GM23338 (cell line): Measurements from ENCODE around the gene LPP. TPM values are rescaled to one million over a fixed set of nuclear protein-coding genes. Genes with fewer than 3 reads are reported as not detected.
A peak's percentile ranks its signal among the peaks of the same experiment; 100 is the strongest.

Source experiments
- ATAC-seq: fragments of 200-7000 bp; cut with Tn5 transposase; 3 replicates; pipeline ENCODE4 v1.9.1; 2020
- DNase-seq: peaks from one replicate; pipeline ENCODE4 v3.0.0-alpha.2; 2015; ENCODE audit warnings: low spot score
- H2AFZ ChIP-seq: fragments of 200-600 bp; sonication (generic); 2 replicates; pipeline ENCODE4 v1.8.0; 2016; ENCODE audit warnings: antibody characterized with exemption, mild to moderate bottlenecking, moderate library complexity
- H3F3A ChIP-seq: fragments of 200-600 bp; sonication (generic); replicated peaks from 2 replicates; pipeline ENCODE4 v1.8.0; 2017; ENCODE audit warnings: antibody characterized with exemption, mixed run types, low read depth
- H3K27ac ChIP-seq: fragments of 200-600 bp; sonication (generic); 2 replicates; pipeline ENCODE4 v1.6.1; 2016; ENCODE audit warnings: low read depth
- H3K27me3 ChIP-seq: fragments of 200-600 bp; sonication (generic); 2 replicates; pipeline ENCODE4 v1.8.0; 2016; ENCODE audit warnings: mild to moderate bottlenecking, mixed run types, moderate library complexity; ENCODE audit not compliant: insufficient read depth
- H3K36me3 ChIP-seq: fragments of 200-600 bp; sonication (generic); 2 replicates; pipeline ENCODE4 v1.8.0; 2016; ENCODE audit warnings: mild to moderate bottlenecking; ENCODE audit not compliant: insufficient read depth
- H3K4me1 ChIP-seq: fragments of 200-600 bp; sonication (generic); 2 replicates; pipeline ENCODE4 v1.8.0; 2016; ENCODE audit warnings: mild to moderate bottlenecking, moderate library complexity; ENCODE audit not compliant: insufficient read depth
- H3K4me2 ChIP-seq: fragments of 200-600 bp; sonication (generic); 2 replicates; pipeline ENCODE4 v1.7.1; 2017; ENCODE audit warnings: mixed run types
- H3K4me3 ChIP-seq: fragments of 200-600 bp; sonication (generic); 2 replicates; pipeline ENCODE4 v1.6.1; 2016; ENCODE audit warnings: mixed run types
- H3K79me2 ChIP-seq: fragments of 200-600 bp; sonication (generic); replicated peaks from 2 replicates; pipeline ENCODE4 v1.8.0; 2017; ENCODE audit warnings: mild to moderate bottlenecking; ENCODE audit not compliant: insufficient read depth
- H3K9me2 ChIP-seq: fragments of 200-600 bp; sonication (generic); 2 replicates; pipeline ENCODE4 v1.8.0; 2017; ENCODE audit not compliant: insufficient read depth
- H4K20me1 ChIP-seq: fragments of 200-600 bp; sonication (generic); replicated peaks from 2 replicates; pipeline ENCODE4 v1.8.0; 2017; ENCODE audit warnings: mild to moderate bottlenecking; ENCODE audit not compliant: insufficient read depth
- H3K27ac Mint-ChIP-seq: 2 replicates; pipeline ENCODE4 v1.8.0; 2020; ENCODE audit warnings: inconsistent platforms, mild to moderate bottlenecking, moderate library complexity, mixed read lengths
- H3K27me3 Mint-ChIP-seq: 3 replicates; pipeline ENCODE4 v1.8.0; 2022; ENCODE audit warnings: low read depth, mild to moderate bottlenecking, moderate library complexity, mixed read lengths, inconsistent platforms; ENCODE audit not compliant: insufficient read depth, poor library complexity
- H3K36me3 Mint-ChIP-seq: 3 replicates; pipeline ENCODE4 v1.8.0; 2021; ENCODE audit warnings: low read depth, mild to moderate bottlenecking, inconsistent platforms, moderate library complexity, mixed read lengths
- H3K4me1 Mint-ChIP-seq: 3 replicates; pipeline ENCODE4 v1.8.0; 2020; ENCODE audit warnings: mild to moderate bottlenecking, inconsistent platforms, mixed read lengths
- H3K4me3 Mint-ChIP-seq: 3 replicates; pipeline ENCODE4 v1.8.0; 2021; ENCODE audit warnings: moderate library complexity, mild to moderate bottlenecking, inconsistent platforms, mixed read lengths
- H3K9me3 Mint-ChIP-seq: 3 replicates; pipeline ENCODE4 v1.8.0; 2020; ENCODE audit warnings: moderate library complexity, mild to moderate bottlenecking, inconsistent platforms, mixed read lengths
- CREB1 ChIP-seq: fragments of 250-450 bp; sonication (Bioruptor Pico); IDR thresholded peaks from 2 replicates; pipeline ENCODE4 v1.5.0; 2020; ENCODE audit warnings: low read depth, mild to moderate bottlenecking, moderate library complexity
- CTCF ChIP-seq, 2 experiments: fragments of 200-600 bp in 1 of 2; sonication (generic) in 1 of 2; conservative IDR thresholded peaks; 2 replicates each; pipeline versions ENCODE4 v1.5.1 to v1.6.1; 2016 to 2017; ENCODE audit warnings: antibody characterized with exemption in 2 of 2, low read depth in 2 of 2, mild to moderate bottlenecking in 2 of 2, moderate library complexity in 1 of 2
- ETS1 ChIP-seq: IDR thresholded peaks from 2 replicates; pipeline ENCODE4 v1.6.1; 2016; ENCODE audit warnings: antibody characterized with exemption
- EZH2 ChIP-seq: fragments of 200-600 bp; sonication (generic); IDR thresholded peaks from one replicate; pipeline ENCODE4 v1.8.0; 2017; ENCODE audit warnings: antibody characterized with exemption, mild to moderate bottlenecking, low read depth; ENCODE audit not compliant: unreplicated experiment
- EZH2phosphoT487 ChIP-seq: fragments of 200-600 bp; sonication (generic); IDR thresholded peaks from one replicate; pipeline ENCODE4 v1.8.1; 2018; ENCODE audit warnings: antibody characterized with exemption; ENCODE audit not compliant: unreplicated experiment
- JUNB ChIP-seq: IDR thresholded peaks from one replicate; pipeline ENCODE4 v1.6.1; 2016; ENCODE audit warnings: antibody characterized with exemption; ENCODE audit not compliant: unreplicated experiment
- NANOG ChIP-seq: IDR thresholded peaks from 2 replicates; pipeline ENCODE4 v1.6.1; 2016; ENCODE audit warnings: antibody characterized with exemption, borderline replicate concordance
- POLR2AphosphoS5 ChIP-seq: IDR thresholded peaks from 2 replicates; pipeline ENCODE4 v1.6.1; 2016; ENCODE audit warnings: antibody characterized with exemption, low read depth
- REST ChIP-seq: IDR thresholded peaks from one replicate; pipeline ENCODE4 v1.6.1; 2018; ENCODE audit warnings: antibody characterized with exemption; ENCODE audit not compliant: unreplicated experiment
- STAT1 ChIP-seq: IDR thresholded peaks from one replicate; pipeline ENCODE4 v1.6.1; 2016; ENCODE audit warnings: antibody characterized with exemption; ENCODE audit not compliant: unreplicated experiment
- ZNF331 ChIP-seq: fragments of 250-450 bp; sonication (Bioruptor Pico); IDR thresholded peaks from 2 replicates; pipeline ENCODE4 v1.5.0; 2020; ENCODE audit warnings: low read depth, mild to moderate bottlenecking, moderate library complexity
- ZNF462 ChIP-seq: fragments of 250-450 bp; sonication (Bioruptor Pico); IDR thresholded peaks from 2 replicates; pipeline ENCODE4 v1.5.0; 2020; ENCODE audit warnings: mild to moderate bottlenecking, moderate library complexity
- polyA plus RNA-seq: library from polyadenylated mRNA; unstranded; fragments of >200 nt; fragmentation: Nextera tagmentation; extraction: Ambion mirVana; gene quantifications from 2 replicates; pipeline ENCODE4 v1.2.1, GENCODE V29; 2016
- total RNA-seq: library from RNA; depleted of rRNA; stranded (reverse); fragments of >200 nt; shearing (Covaris generic); gene quantifications from 2 replicates; pipeline ENCODE4 v1.2.3, GENCODE V29; 2014

The LPP gene
- total and polyA plus RNA-seq, 2 experiments from 2014 or later: 23.0 to 35.2 TPM

GRCh38 chr3:188185717-188186251 lies 31.8 kb downstream of the LPP start:
- Histone ChIP-seq H3K4me3 (no peak overlapping the region), H3K27me3 (no peaks in the 10 kb centered on the region), H3K79me2 (peaks cover 59% of the 10 kb centered on the region), H3F3A (no peaks in the 10 kb centered on the region), H3K36me3 (no peaks in the 10 kb centered on the region), H2AFZ (no peak overlapping the region), H3K4me1 (peaks cover 20% of the 10 kb centered on the region), H4K20me1 (peaks cover 2% of the 10 kb centered on the region), H3K4me2 (no peak overlapping the region; the same call in 1 of the 2 replicates), H3K9me2 (no peaks in the 10 kb centered on the region), H3K27ac (peak overlapping the region; percentile 77)
- TF ChIP-seq EZH2phosphoT487 (no peak), REST (no peak), NANOG (no peak), ETS1 (no peak), CTCF (conservative IDR thresholded peaks at IDR 0.05; ENCODE audit: low read depth in 2 of 2) (no peak), JUNB (no peak), CREB1 (CRISPR knock-in tag) (no peak), POLR2AphosphoS5 (no peak), ZNF331 (CRISPR knock-in tag) (no peak), ZNF462 (CRISPR knock-in tag) (no peak), EZH2 (no peak), STAT1 (no peak)
- H3K4me1 Mint-ChIP-seq: peaks cover 30% of the 10 kb centered on the region
- no peaks in the 10 kb centered on the region for H3K9me3 Mint-ChIP-seq
- ATAC-seq: peak; percentile 50
- peaks cover 1% of the 10 kb centered on the region for H3K27me3 Mint-ChIP-seq
- peak overlapping the region; percentile 72 for H3K27ac Mint-ChIP-seq
- no peaks in the 10 kb centered on the region for H3K36me3 Mint-ChIP-seq
- H3K4me3 Mint-ChIP-seq: no peak overlapping the region
- DNase-seq: no peak
